HG02610 (cell line): Measurements from ENCODE around the gene SMIM28.

ENCODE experiments used
- ATAC-seq: cut with Tn5 transposase; IDR thresholded peaks from one replicate; pipeline ENCODE4 v1.9.1; 2021; ENCODE audit warnings: mild to moderate bottlenecking, moderate library complexity; ENCODE audit not compliant: unreplicated experiment

Gene SMIM28

GRCh38 chr6:138427701-138428100 lies 50.0 kb downstream of the SMIM28 start:
- no peak for ATAC-seq

- no peak for ATAC-seq
Measured at GRCh38 chr6:138428944-138429598, 51.4 kb downstream of the SMIM28 start.

- no peak for ATAC-seq
Measured at GRCh38 chr6:138429761-138430160, 52.1 kb downstream of the SMIM28 start.

- no peak for ATAC-seq
Measured at GRCh38 chr6:138430361-138431145, 52.8 kb downstream of the SMIM28 start.

GRCh38 chr6:138431256-138432062 lies 53.8 kb downstream of the SMIM28 start:
- no peak for ATAC-seq

- no peak for ATAC-seq
Measured at GRCh38 chr6:138432063-138432356, 54.3 kb downstream of the SMIM28 start.
